Measurements from ENCODE around the gene NKPD1. TPM values are rescaled to one million over a fixed set of nuclear protein-coding genes. Genes with fewer than 3 reads are reported as not detected.

NKPD1 gene
- total RNA-seq, 4 donors from 2014 or later = 0.35 to 0.40 TPM; not detected in 2

DNA sequence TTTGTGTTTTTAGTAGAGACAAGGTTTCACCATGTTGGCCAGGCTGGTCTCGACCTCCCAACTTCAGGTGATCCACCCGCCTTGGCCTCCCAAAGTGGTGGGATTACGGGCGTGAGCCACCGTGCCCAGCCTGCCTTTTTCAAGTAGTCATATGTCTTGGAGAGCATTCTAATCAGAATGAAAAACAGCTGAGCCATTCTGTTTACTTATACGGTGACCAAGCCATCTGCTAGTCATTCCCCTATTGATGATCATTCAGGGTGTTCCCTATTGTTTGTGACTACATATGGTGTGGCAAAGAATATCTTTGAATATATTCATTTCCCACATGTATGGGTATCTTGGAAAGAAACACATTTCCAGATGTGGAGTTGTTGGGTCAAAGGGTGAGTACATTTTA is 35.0 kb upstream of the NKPD1 start:
- Histone ChIP-seq H3K4me3 (no peak overlapping the region), H3K27me3 (no peaks in the 10 kb centered on the region), H3K9me3 (no peaks in the 10 kb centered on the region), H3K27ac (no peak overlapping the region), H3K4me1 (no peaks in the 10 kb centered on the region), H3K36me3 (no peaks in the 10 kb centered on the region)
- no peak for DNase-seq
- TF ChIP-seq, protein P1, sequence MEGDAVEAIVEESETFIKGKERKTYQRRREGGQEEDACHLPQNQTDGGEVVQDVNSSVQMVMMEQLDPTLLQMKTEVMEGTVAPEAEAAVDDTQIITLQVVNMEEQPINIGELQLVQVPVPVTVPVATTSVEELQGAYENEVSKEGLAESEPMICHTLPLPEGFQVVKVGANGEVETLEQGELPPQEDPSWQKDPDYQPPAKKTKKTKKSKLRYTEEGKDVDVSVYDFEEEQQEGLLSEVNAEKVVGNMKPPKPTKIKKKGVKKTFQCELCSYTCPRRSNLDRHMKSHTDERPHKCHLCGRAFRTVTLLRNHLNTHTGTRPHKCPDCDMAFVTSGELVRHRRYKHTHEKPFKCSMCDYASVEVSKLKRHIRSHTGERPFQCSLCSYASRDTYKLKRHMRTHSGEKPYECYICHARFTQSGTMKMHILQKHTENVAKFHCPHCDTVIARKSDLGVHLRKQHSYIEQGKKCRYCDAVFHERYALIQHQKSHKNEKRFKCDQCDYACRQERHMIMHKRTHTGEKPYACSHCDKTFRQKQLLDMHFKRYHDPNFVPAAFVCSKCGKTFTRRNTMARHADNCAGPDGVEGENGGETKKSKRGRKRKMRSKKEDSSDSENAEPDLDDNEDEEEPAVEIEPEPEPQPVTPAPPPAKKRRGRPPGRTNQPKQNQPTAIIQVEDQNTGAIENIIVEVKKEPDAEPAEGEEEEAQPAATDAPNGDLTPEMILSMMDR (IDR thresholded peaks at IDR 0.05) = no peak

GRCh38 chr19:45191375-45191774 is 30.6 kb upstream of the NKPD1 start:
- Histone ChIP-seq H3K4me1 (peaks cover 0 to 3% (median 0%) of the 10 kb centered on the region in 4 donors), H3K4me3 (no peak overlapping the region), H3K27ac (no peak overlapping the region), H3K9me3 (no peaks in the 10 kb centered on the region), H3K27me3 (no peaks in the 10 kb centered on the region), H3K36me3 (no peaks in the 10 kb centered on the region)
- no peak for DNase-seq
- no peak for TF ChIP-seq POLR2A (IDR thresholded peaks at IDR 0.05)
- TF ChIP-seq, protein P1 (IDR thresholded peaks at IDR 0.05) = no peak

DNA sequence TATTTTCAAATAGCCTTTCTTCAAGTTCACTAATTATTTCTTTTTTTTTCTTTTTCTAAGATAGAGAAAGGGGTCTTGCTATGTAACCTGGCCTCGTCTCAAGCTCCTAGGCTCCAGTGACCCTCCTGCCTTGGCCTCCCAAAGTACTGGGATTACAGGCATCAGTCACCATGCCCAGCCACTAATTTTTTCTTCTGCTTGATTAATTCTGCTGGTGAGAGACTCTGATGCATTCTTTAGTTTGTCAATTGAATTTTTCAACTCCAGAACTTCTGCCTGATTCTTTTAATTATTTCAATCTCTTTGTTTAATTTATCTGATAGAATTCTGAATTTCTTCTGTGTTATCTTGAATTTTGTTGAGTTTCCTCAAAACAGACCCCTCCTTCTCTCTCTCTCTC is 29.2 kb upstream of the NKPD1 start:
- Histone ChIP-seq H3K4me3 (no peak overlapping the region), H3K4me1 (peaks cover 0 to 3% (median 0%) of the 10 kb centered on the region in 4 donors), H3K9me3 (no peaks in the 10 kb centered on the region), H3K36me3 (no peaks in the 10 kb centered on the region), H3K27ac (no peak overlapping the region), H3K27me3 (no peaks in the 10 kb centered on the region)
- DNase-seq = no peak
- TF ChIP-seq, protein P1 (IDR thresholded peaks at IDR 0.05) = no peak
- TF ChIP-seq POLR2A (IDR thresholded peaks at IDR 0.05) = no peak

- Histone ChIP-seq H3K9me3 (no peaks in the 10 kb centered on the region), H3K27ac (no peak overlapping the region), H3K27me3 (no peaks in the 10 kb centered on the region), H3K4me1 (peaks cover 0 to 3% (median 0%) of the 10 kb centered on the region in 4 donors), H3K4me3 (no peak overlapping the region), H3K36me3 (no peaks in the 10 kb centered on the region)
- TF ChIP-seq, protein P1 (IDR thresholded peaks at IDR 0.05) = peak; percentile 38 to 64 (median 50)
- TF ChIP-seq POLR2A (IDR thresholded peaks at IDR 0.05) = no peak
- DNase-seq = no peak
Observed at GRCh38 chr19:45187421-45188100, 26.8 kb upstream of the NKPD1 start.

DNA sequence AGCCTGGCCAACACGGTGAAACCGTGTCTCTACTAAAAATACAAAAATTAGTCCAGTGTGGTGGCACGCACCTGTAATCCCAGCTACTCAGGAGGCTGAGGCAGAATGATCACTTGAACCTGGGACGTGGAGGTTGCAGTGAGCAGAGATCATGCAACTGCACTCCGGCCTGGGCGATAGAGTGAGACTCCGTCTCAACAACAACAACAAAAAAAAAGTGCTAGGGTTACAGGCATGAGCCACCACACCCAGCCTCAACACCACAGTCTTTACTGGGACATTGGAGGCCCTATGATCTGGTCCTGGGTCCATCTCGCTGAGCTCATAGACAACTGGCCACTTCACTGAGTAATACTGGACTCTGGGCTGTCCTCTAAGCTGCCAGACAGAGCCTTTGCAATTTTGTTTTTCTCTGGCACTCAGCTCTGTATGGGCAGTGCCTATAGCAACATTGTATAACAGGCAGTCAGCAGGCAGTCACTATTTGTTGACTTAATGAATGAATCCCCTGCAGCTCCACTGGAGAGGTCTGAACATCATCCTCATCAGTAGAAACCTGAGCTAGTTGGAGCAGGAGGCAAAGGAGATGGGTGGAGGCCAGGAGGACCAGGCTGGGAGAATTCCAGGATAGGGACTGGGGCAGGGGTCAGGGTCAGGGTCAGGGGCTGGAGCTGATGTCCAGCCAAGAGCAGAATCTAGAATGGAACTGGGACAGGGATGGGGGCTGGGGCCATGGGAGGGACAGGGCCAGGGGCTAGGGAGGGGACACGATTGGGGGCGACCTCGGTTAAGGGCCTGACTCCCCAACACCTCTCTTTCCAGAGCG is 25.9 kb upstream of the NKPD1 start:
- H3K27me3 ChIP-seq = no peaks in the 10 kb centered on the region
- H3K4me1 ChIP-seq = peaks cover 0 to 3% (median 0%) of the 10 kb centered on the region in 4 donors
- no peaks in the 10 kb centered on the region for H3K9me3 ChIP-seq
- no peak overlapping the region for H3K4me3 ChIP-seq
- TF ChIP-seq, protein P1 (IDR thresholded peaks at IDR 0.05) = no peak
- no peak for TF ChIP-seq POLR2A (IDR thresholded peaks at IDR 0.05)
- H3K27ac ChIP-seq = no peak overlapping the region
- H3K36me3 ChIP-seq = no peaks in the 10 kb centered on the region
- no peak for DNase-seq

All from Peyer's patch (tissue), 4 donors.